HEK293T (cell line): ENCODE results near the gene RIN2.
A peak's percentile ranks its signal among the peaks of the same experiment; 100 is the strongest.

ENCODE experiments used
- CTCF ChIA-PET: fragments of 350-600 bp; formaldehyde crosslinking; extraction: SDS; loops from one replicate; lab custom pipeline; 2021; ENCODE audit warnings: antibody characterized with exemption, inconsistent platforms; lab: Yijun Ruan, JAX
- POLR2A ChIA-PET: fragments of 350-600 bp; formaldehyde crosslinking; extraction: SDS; loops from one replicate; lab custom pipeline; 2020; ENCODE audit warnings: antibody characterized with exemption, inconsistent platforms; lab: Yijun Ruan, JAX
- DNase-seq: peaks from one replicate; pipeline ENCODE4 v3.0.0; 2012; ENCODE audit warnings: mixed read lengths; ENCODE audit errors: extremely low spot score
- ARNT ChIP-seq: fragments of 450-650 bp; IDR thresholded peaks from 2 replicates; pipeline ENCODE4 v1.6.1; 2017; ENCODE audit warnings: mild to moderate bottlenecking
- BHLHE40 ChIP-seq: fragments of 450-650 bp; IDR thresholded peaks from 2 replicates; pipeline ENCODE4 v1.6.1; 2016; ENCODE audit warnings: mild to moderate bottlenecking, moderate library complexity, borderline replicate concordance
- CTBP1 ChIP-seq: fragments of 450-650 bp; IDR thresholded peaks from 2 replicates; pipeline ENCODE4 v1.6.1; 2016; ENCODE audit warnings: borderline replicate concordance
- ELF4 ChIP-seq: fragments of 450-650 bp; IDR thresholded peaks from 2 replicates; pipeline ENCODE4 v1.6.1; 2017; ENCODE audit warnings: antibody characterized with exemption
- FOXA1 ChIP-seq: fragments of 450-650 bp; IDR thresholded peaks from 2 replicates; pipeline ENCODE4 v1.6.1; 2016; ENCODE audit warnings: mild to moderate bottlenecking
- FOXK2 ChIP-seq: fragments of 450-650 bp; IDR thresholded peaks from 2 replicates; pipeline ENCODE4 v1.6.1; 2016; ENCODE audit warnings: mild to moderate bottlenecking
- FOXM1 ChIP-seq: fragments of 450-650 bp; IDR thresholded peaks from 2 replicates; pipeline ENCODE4 v1.6.1; 2017; ENCODE audit warnings: mild to moderate bottlenecking, borderline replicate concordance
- HDGF ChIP-seq: fragments of 450-650 bp; IDR thresholded peaks from 2 replicates; pipeline ENCODE4 v1.6.1; 2017; ENCODE audit warnings: antibody characterized with exemption, borderline replicate concordance
- L3MBTL2 ChIP-seq: fragments of 450-650 bp; conservative IDR thresholded peaks from 2 replicates; pipeline ENCODE4 v1.6.1; 2016; ENCODE audit warnings: mild to moderate bottlenecking
- LEF1 ChIP-seq: fragments of 450-650 bp; IDR thresholded peaks from 2 replicates; pipeline ENCODE4 v1.6.1; 2017; ENCODE audit warnings: mild to moderate bottlenecking, borderline replicate concordance
- NFRKB ChIP-seq: fragments of 450-650 bp; IDR thresholded peaks from 2 replicates; pipeline ENCODE4 v1.6.1; 2016; ENCODE audit warnings: mild to moderate bottlenecking, moderate library complexity
- SP1 ChIP-seq: fragments of 450-650 bp; IDR thresholded peaks from 2 replicates; pipeline ENCODE4 v1.6.1; 2017
- SUZ12 ChIP-seq: fragments of 450-650 bp; IDR thresholded peaks from 2 replicates; pipeline ENCODE4 v1.6.1; 2016; ENCODE audit warnings: mild to moderate bottlenecking
- TARDBP ChIP-seq: fragments of 450-650 bp; IDR thresholded peaks from 2 replicates; pipeline ENCODE4 v1.6.1; 2016
- ZNF384 ChIP-seq: fragments of 450-650 bp; IDR thresholded peaks from 2 replicates; pipeline ENCODE4 v1.6.1; 2016
- TF ChIP-seq, protein P1 (sequence below): fragments of 450-650 bp; IDR thresholded peaks from 2 replicates; pipeline ENCODE4 v1.6.1; 2016

Gene RIN2

DNA sequence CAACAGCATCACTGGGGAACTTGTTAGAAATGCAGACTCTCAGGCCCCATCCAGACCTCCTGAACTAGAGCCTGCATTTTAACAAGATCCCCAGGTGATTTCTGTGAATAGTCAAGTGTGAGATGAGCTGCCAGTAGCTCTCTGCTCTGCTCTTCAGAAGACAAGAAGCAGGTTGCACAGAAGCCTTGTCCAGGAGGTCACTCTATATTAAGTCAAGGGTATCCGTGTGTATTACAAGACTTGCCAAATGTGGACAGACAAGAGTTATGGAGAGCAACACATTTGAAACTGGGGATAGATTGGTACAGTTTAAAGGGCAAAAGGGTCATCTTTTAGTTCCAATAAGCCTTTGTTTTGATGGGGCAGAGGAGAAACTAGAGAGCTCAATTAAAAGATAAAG lies 23.2 kb upstream of the RIN2 start:
- TF ChIP-seq LEF1 = no peak
- no peak for TF ChIP-seq FOXK2
- TF ChIP-seq NFRKB = no peak
- no peak for DNase-seq
- CTCF ChIA-PET = no interaction called here
- POLR2A ChIA-PET = no interaction called here

DNA sequence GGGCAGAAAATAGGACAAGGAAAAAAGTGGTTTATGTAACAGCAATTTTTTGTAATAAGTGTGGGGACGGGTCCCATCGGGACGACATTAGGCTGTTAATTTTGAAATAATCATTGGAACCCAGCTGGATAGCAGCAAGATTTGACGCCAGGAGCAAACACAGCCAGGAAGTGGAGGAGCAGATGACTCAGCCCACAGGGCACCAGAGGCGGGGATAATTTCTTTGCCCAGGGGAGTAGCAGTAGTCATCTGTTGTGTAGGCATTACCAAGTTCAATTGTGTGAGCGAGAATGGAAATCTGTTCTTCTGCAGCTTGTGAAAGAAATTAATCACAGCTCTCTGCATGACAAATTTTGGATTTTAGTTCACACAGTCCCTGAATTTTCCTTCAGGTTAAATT lies 22.6 kb upstream of the RIN2 start:
- TF ChIP-seq TARDBP (no peak), NFRKB (no peak), BHLHE40 (no peak), SUZ12 (no peak), ARNT (no peak), FOXM1 (no peak), FOXA1 (no peak)
- ChIA-PET POLR2A (interaction anchor here (1.3 kb wide), 1 partner anchor 22 kb away, joined by 3 read pairs; no protein-coding TSS in a partner anchor), CTCF (interaction anchor here (0.5 kb wide), 1 partner anchor 1548 kb away, joined by 4 read pairs; no protein-coding TSS in a partner anchor)
- DNase-seq = peak; percentile 19

DNA sequence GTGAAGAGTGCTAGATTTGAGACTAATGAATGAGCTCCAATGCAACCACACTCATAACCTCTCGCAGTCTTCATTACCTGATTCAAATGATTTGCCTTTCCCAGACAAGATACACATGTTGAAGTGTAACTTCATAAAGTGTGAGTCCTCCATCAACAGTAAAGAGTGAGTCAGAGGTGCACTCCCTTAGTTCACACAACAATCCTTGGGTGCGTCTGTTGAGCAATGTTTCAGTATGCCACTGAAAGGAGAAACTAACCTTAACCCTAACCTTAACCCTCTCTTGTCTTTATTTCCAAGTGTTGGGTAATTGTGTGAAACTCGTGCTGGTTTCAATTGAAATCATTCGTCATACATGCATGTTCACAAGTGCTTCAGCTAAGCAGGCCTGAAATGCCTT lies 21.0 kb upstream of the RIN2 start:
- CTCF ChIA-PET = no interaction called here
- TF ChIP-seq FOXM1 (no peak), SP1 (no peak), ARNT (no peak), HDGF (no peak), SUZ12 (no peak), TARDBP (no peak), L3MBTL2 (no peak), FOXK2 (no peak), ELF4 (no peak), ZNF384 (no peak), FOXA1 (no peak), NFRKB (no peak), BHLHE40 (no peak), LEF1 (no peak), CTBP1 (no peak)
- TF ChIP-seq, protein P1, sequence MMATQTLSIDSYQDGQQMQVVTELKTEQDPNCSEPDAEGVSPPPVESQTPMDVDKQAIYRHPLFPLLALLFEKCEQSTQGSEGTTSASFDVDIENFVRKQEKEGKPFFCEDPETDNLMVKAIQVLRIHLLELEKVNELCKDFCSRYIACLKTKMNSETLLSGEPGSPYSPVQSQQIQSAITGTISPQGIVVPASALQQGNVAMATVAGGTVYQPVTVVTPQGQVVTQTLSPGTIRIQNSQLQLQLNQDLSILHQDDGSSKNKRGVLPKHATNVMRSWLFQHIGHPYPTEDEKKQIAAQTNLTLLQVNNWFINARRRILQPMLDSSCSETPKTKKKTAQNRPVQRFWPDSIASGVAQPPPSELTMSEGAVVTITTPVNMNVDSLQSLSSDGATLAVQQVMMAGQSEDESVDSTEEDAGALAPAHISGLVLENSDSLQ = no peak
- POLR2A ChIA-PET = no interaction called here
- DNase-seq = no peak

DNA sequence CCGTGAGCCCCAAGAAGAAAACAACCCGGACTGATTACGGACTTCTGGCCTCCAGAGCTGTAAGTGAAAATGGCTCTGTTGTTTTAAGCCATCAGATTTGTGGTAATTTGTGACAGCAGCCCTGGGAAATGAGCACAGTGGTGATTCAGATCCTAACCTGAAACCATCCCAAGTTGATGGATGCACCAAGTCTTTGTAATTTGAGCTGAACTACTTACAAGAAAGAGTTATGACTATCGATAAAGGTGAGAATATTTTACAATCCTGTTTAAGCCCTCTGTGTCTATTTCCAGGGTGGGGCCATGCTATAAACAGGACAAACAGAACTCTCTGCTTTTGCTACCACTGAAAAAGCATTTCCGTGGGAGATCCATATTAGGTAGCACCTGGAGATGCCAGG lies 19.1 kb upstream of the RIN2 start:
- no peak for DNase-seq
- ChIA-PET POLR2A (no interaction called here), CTCF (interaction anchor here (0.6 kb wide), 1 partner anchor 288 kb away, joined by 3 read pairs; no protein-coding TSS in a partner anchor)
- TF ChIP-seq TARDBP (no peak), HDGF (no peak), ELF4 (no peak), ZNF384 (no peak), LEF1 (no peak), CTBP1 (no peak), ARNT (no peak), SP1 (no peak), SUZ12 (no peak), FOXA1 (no peak), L3MBTL2 (no peak), NFRKB (no peak), FOXM1 (no peak), BHLHE40 (no peak), FOXK2 (no peak)
- TF ChIP-seq, protein P1 = no peak

DNA sequence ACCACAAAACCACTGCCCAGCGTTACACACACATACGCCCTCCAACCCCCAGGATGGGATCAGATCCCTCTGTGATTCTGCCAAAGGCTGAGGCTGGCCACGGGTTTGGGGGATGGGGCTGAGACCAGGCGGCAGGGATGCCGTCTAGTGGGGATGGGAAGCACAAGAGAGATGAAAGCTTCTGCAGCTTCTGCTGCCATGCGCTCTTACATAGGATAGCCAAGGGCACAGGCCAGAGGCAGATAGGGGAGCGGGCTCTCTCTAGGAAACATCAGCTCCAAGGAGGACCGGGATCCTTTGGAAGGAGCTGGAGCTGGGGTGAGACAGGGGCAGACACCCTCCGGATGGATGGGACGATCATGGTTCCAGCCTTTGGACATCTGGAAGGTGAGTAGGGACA lies 18.7 kb upstream of the RIN2 start:
- CTCF ChIA-PET = interaction anchor here (0.6 kb wide), 1 partner anchor 287 kb away, joined by 3 read pairs; no protein-coding TSS in a partner anchor
- POLR2A ChIA-PET = no interaction called here
- no peak for TF ChIP-seq FOXK2
- no peak for TF ChIP-seq ELF4
- TF ChIP-seq L3MBTL2 = no peak
- no peak for TF ChIP-seq ARNT
- TF ChIP-seq TARDBP = no peak

DNA sequence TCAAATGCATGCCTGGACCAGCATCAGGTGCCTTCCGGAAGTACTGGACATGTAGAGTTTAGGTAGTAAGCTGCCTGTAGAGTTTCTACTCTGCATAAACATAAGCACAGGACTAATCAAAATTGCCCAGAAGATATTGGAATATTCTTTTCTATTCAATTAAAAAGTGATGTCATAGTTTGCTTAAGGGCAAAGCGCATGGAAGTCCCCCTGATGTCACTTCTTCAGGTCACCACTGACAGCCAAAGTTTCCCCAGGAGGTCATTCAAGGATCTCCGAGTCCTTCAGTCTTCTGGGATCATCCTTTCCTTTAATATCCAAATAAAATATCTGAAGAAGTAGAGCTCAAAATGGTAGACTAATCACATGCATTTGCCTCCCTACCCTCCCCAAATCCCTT lies 17.5 kb upstream of the RIN2 start:
- DNase-seq = no peak
- TF ChIP-seq TARDBP = no peak
- TF ChIP-seq, protein P1 = no peak
- TF ChIP-seq LEF1 = no peak
- TF ChIP-seq SP1 = no peak
- TF ChIP-seq FOXM1 = no peak
- TF ChIP-seq CTBP1 = no peak
- TF ChIP-seq BHLHE40 = no peak
- no peak for TF ChIP-seq HDGF
- TF ChIP-seq ZNF384 = no peak
- TF ChIP-seq ARNT = no peak
- TF ChIP-seq SUZ12 = no peak
- TF ChIP-seq NFRKB = no peak
- ChIA-PET CTCF (no interaction called here), POLR2A (interaction anchor here (1.1 kb wide), 1 partner anchor 18 kb away, joined by 3 read pairs; no protein-coding TSS in a partner anchor)

More for the DNA sequence above, 18.7 kb upstream of the RIN2 start:
- DNase-seq = no peak

DNA sequence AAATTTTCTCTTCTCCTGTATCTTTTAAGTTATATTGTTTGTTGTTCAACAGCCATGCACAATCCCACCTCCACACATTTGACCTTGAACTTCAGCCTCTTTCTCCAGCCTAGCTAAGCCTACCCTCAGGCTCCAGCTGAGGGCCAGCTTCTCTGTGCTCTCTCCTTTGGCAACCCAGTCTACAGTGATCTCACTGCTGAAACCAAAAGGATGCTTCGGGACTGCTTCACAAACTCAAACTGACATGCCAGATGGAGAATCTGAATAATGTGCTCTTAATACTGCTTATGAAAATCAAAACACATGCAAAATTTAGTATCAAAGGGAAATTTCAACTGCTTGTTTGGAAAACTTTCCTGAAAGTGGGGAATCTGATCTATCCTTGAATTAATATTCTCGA lies 16.1 kb upstream of the RIN2 start:
- POLR2A ChIA-PET = interaction anchor here (1.1 kb wide), 1 partner anchor 17 kb away, joined by 3 read pairs; no protein-coding TSS in a partner anchor
- no peak for DNase-seq
- no peak for TF ChIP-seq BHLHE40
- TF ChIP-seq L3MBTL2 = no peak
- no peak for TF ChIP-seq LEF1
- no peak for TF ChIP-seq TARDBP
- CTCF ChIA-PET = no interaction called here
